Effector CD4-positive, alpha-beta T cell (primary cell): ENCODE data around the gene CSNK1G1.

Experiments
- DNase-seq: peaks from one replicate; pipeline ENCODE4 v3.0.0-alpha.2; 2020

Gene CSNK1G1

DNA sequence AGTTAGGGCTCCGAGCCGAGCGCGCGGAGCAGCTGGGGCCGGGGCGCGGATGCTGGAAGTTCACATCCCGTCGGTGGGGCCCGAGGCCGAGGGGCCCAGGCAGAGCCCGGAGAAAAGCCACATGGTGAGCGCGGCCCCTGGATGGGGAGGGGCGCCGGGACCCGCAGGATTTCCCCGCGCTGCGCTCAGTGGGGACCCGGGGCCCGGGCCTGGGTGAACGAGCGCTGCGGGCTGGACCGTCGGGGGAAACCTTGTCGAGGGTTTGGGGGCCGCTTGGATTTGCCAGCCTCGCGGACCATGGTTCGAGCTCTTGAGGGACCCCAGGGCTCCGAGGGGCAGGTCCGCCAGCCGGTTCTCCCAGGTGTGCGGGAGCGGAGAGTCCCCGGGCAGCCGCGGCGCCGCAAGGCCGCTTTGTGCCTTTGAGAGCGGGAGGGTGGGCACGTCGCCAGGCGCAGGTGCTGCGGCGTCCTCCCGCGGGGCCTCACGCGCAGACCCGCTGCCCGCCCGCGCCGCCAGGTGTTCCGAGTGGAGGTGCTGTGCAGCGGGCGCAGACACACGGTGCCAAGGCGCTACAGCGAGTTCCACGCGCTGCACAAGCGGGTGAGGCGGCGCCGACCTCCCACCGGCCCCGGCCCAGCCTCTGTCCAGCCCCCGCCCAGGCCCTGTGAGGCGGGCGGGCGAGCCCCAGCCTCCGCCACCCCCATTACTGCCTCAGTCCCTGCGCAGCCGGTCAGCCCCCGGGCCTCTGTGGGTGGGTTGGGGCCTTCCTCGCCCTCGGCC is 204.1 kb downstream of the CSNK1G1 start, which contains the start of gene SNX22:
Gene SNX22, plus strand, starts transcription at position 5 of the 780 bp plus-strand sequence. Its CDS starts 45 bp downstream, at position 50.
- no peak for DNase-seq

DNA sequence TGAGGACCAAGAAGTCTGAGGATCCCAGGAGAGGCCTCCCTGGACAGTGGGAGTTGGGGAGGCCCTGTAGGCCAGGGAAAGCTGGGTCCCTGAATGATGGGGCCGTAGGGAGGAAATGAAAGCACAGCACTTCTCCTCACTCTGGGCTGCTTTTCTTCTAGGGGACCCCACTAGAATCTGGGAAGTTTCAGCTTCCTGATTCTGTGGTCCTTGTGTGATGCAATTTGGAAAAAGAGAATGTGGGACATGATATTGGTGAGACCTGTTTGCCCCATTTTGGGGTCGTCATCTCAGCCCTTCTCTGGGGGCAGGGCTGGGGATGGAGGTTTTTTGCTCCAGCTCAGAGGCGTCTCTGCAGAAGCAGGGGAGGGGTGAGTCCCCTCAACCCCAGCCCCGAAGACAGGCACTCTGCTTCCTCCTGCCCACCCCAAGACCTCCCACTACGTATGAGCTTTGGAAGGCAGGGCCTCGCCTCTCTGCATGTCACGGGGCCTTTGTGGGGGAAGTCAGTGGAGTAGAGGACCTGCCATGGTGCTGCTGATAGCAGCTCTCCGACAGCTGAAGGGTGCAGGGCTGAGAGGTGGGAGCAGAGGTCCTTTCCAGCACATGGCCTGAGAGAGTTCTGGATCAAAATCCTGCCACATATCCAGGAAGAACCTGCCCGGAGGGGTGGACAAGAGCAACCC is 205.9 kb downstream of the CSNK1G1 start:
- DNase-seq, result no peak

DNA sequence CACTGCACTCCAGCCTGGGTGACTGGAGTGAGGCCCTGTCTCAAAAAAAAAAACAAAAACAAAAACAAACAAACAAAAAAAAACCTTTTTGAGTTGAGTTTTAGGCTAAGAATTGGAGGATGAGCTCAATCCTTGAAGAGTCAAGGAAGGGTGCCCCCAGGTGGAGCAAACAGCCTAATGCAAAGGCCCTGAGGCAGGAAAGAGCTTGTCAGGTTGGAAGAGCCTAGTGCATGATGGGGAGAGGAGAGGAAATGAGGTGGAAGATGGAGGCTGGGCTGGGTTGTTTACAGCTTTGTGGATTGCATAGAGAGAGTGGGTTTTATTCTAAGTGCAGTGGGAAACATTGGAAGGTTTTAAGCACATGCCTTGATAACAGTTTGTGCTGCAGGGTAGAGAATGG is 206.5 kb downstream of the CSNK1G1 start:
- DNase-seq, result no peak

DNA sequence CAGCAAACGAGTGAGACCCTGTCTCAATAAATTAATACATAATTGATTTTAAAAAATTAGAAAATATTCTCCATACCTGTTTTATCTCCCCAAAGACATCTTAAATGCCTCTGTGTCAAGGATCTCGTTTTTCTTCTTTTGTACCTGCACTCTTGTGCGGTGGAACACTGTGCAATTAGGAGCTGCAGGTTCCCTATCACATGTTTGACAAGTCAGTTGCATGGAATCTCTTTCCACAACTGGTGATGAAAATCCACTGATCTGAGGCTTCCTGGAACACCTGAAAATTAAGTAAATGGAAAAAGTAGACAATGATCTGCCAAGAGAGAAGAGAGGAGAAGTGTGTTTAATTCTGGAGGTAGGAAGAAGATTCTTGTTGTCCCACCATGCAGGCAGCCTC is 207.4 kb downstream of the CSNK1G1 start:
- no peak for DNase-seq

DNA sequence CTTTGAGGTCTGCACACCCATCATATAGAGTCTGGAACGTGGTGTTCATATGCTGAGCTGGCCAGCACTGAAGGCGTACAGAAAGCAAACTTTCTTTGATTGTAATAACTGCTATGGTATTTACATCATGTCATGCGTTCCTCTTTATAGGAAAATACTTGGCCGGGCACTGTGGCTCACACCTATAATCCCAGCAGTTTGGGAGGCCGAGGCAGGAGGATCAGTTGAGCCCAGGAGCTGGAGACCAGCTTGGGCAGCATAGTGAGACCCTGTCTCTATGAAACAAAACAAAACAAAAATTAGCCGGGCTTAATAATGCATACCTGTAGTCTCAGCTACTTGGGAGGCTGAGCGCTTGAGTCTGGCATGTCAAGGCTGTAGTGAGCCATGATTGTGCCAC is 207.8 kb downstream of the CSNK1G1 start:
- DNase-seq, result no peak

DNA sequence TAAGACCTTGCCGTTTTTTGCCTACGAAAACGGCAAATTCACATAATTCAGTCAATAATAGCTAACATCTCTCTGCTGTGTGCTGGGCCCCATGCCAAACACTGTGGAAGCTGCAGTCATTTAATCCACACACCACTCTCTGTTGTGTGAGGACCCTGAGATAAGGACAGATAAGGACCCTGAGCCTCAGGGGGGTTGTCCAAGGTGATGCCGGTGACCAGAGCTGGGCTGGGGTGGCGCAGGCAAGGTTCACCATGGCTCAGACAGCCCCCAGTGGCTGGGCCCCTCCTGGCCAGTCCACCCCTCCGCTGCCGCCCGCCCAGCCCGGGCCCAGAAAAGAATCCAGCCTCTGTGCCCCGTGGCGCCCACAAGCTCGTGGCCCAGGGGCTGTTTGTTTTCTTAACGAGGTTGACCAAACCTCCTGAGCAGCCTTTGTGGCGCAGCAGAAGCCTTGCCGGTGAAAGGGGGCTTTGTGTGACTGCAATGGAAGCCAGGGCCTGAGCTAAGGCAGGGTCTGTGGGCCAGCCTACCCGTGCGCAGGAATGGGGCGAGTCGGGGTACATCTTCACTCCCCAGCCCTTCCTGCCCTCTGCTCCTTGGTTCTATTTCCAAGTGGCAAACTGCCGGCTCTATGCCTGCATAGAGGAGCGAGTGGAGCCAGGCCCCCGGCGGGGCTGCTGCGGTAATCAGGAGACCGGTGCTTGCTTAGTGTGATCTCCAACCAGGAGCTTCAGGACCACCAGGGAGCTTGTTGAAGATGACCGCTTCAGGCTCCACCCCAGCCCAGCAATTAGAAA is 208.9 kb downstream of the CSNK1G1 start:
- no peak for DNase-seq

DNA sequence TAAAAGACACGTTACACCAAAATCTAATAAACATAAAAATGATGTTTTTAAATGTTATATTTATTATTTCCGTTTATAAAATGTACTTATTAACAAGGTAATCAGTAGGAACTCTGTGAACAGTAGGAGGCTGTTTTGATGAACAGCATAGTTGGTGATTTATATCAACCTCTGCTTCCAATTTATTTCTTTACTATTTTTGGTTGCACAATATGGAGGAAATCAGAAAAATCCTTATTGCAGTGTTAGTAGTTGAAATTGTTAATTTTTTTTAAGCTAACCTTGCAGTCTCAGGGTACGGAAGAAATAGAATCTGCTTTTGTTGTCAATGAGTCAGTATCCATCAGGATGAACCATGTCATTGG is 209.5 kb downstream of the CSNK1G1 start:
- DNase-seq, result no peak

DNA sequence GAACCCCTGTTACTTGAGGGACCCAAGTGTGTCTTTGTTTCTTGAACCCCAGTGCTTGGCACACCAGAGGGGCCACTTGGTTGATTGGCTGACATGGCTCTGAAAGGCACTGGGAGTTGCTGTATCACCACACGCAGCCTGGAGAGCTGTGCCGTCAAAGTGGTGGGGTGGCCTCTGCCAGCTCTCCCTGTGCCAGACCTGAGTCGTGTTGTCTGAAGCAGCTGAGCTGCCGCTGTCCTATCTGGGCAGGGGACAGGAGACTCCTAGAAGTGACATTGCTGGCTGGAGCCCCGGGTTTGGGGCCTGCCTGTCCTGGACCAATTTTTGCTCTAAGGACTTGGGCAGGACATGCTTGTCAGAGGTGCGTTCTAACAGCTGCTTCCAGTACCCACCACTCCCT is 209.9 kb downstream of the CSNK1G1 start:
- no peak for DNase-seq

DNA sequence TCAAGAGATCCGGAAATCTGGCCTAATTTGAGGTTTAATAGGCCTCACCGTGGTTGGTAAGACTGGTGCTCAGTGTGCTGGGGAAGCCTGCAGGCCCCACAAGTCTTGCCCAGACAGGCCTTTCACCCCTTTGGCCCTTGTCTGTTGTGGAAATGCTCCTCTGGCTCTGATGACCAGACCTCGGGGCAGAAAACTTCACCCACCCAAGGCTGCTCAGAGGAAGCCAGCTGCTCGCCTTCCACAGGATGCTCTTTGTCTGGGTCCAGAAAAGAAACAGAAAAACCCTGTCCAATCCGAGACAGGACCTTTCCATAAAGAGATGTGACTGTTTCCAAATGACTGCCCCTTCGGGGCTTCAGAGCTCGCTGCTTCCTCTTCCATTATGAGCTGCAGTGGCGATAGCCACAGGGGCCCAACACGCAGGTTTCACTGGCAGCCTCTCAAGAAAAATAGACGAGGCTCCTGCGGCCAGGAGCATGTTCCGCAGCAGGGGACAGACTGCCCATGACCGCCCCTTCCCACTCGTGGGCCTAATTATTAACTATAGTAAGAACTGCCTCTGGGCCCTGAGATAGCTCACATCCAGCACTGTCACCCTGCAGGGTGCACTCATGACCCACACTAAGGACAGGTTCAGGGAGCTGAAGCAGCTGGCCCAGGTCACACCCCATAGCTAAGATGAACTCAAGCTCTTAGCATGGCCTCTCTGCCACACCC is 211.2 kb downstream of the CSNK1G1 start:
- no peak for DNase-seq

DNA sequence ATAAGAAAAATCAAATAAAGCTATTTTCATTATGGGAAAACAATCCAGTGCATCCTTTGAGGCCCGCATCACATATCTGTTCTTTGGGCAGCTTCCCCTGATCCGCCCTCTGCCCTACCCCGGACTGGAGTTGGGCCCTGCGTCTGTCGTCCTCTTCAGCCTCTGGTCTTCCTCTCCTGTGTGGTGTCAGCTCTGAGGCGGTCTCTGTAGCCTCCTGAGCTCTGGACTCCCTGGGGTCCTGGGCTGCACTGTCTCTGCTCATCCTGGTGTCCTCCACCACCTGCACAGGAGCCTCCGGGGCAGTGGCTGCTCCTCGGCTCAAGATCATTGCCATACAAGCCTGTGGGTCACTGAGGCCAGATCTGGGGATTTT is 211.8 kb downstream of the CSNK1G1 start:
- DNase-seq, result no peak

DNA sequence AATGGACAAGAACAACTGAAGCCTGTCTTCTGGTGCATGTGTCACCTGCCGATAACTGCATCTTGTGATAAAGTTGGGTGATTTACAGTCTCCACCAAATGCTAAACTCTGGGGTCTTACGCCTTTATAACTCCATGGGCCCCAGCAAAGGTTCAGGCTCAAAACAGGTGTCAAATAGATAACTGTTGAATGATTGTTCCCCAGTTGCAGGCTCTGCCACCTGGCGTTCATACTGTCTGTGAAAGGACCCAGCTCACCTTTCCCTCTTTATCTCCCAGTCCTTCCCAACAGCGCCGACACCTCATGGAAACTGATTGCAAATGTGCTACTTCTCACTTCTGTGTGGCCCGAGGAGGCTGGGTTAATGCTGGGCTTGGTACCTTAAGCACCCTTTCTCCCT is 212.7 kb downstream of the CSNK1G1 start:
- DNase-seq, result no peak

DNA sequence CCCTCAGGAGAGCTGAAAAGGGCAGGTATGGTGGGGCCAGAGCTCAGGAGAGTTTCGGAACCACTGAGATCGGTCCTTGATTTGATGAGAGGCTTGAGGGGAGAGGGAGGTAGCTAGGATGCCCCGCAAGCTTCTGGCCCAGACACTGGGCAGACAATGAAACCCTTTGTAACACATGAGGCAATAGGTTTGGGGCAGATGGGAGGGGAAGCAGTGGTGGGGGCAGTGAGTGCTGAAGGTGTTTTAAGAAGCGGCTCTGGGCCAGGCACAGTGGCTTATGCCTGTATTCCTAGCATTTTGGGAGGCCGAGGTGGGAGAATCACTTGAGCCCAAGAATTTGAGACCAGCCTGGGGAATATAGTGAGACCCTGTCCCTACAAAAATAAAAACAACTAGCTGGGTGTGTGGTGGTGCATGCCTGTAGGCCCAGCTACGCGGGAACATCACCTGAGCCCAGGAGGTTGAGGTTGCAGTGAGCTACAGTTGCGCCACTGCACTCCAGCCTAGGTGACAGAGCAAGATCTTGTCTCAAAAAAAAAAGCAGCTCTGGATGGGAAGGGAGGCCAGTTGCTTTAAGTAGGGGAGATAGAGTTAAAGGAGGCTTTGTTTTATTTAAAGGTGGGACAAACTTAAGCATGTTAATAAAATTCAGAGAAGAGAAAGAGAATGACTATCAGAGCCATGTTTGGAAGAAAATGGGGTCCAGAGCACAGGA is 214.0 kb downstream of the CSNK1G1 start:
- no peak for DNase-seq

DNA sequence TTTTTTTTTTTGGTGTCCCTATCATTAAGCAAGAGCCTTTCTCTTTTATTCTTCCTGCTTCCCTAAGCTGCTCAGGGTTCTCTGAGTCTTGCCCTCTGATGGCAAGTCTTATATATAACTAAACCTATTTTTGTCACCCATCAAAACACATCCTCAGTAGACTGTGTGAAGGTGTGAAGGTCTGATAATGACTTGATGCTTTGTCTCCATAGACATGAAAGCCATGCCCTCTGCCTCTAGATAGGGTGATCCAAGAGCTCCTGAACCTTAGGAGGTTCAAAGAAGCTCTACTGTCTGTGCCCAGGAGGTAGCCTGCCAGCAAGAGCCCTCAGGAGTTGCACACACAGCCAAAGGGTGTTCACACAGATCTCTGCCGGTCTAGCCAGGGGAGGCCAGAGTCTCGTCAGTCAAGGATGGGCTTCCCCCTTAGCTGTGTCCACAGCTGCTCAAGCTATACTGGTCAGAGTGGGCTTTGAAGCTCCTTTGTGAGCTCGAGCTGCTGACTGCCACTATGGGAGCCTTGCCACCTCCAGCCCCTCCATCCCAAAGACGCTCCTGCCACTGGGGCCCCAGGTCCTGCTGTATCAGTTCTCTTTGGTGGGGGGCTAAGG is 217.5 kb downstream of the CSNK1G1 start:
- DNase-seq, result no peak

DNA sequence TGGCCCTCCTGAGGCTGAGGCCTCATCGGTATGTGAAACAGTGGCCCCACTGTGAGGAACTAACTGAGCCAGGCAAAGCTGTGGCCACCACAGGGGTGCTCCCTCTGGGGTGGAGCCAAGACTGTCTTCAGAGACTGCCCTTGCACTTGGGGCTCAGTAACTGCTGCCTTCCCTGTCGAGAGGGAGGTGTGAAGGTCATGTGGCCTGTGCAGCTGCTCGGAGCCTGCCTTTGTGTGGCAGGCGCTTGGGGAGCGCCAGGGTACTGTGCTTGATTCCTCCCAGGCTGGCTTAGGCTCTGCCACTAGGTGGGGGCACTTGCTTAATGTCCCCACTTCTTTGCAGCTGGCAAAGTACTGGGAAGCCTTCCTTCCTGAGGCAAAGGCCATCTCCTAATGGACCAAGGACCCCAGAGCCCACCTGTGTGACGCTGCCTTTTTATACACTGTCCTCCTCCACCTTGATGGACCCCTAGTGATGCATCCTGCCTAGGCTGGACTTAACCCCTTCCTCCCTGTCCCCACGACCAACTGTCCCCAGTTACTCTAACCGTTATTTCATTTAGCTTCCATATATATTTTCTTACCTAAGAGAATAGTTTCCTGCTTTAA is 218.6 kb downstream of the CSNK1G1 start:
- DNase-seq, result no peak

DNA sequence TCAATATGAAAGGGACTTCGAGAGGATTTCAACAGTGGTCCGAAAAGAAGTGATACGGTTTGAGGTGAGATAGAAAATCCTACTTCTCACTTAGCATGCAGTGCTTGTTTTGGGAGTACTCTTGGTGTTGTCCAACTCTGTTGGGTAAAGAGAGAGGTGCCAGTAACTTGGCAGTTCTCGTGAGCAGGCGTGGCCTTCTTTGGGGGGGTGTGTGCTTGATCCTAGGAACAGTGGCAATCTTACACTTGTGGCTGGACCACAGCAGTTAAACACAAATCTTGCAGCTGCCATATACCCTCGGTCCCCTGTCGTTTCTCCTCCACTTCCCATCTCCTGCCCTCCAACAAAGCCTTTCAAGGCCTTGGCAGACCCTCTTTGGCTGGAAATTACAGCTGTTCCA is 219.6 kb downstream of the CSNK1G1 start:
- DNase-seq, result no peak

DNA sequence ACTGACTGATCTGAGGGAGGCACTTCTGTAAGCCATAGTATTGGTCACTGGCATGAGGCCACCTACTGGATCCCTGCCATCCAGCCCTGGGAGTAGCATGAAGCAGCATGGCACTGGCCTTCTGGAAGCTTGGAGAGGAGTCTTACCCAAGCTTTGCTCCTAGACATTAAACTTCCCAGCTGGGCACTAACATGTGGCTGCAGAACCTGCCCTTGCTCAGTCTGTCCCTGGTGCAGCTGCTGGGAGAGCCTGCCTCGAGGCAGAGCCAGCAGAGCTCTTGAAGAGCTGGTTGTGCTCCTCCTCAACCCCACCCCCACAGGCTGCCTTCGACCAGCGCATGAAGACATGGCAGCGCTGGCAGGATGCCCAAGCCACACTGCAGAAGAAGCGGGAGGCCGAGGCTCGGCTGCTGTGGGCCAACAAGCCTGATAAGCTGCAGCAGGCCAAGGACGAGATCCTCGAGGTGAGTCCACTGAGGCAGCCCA is 221.6 kb downstream of the CSNK1G1 start:
- no peak for DNase-seq

DNA sequence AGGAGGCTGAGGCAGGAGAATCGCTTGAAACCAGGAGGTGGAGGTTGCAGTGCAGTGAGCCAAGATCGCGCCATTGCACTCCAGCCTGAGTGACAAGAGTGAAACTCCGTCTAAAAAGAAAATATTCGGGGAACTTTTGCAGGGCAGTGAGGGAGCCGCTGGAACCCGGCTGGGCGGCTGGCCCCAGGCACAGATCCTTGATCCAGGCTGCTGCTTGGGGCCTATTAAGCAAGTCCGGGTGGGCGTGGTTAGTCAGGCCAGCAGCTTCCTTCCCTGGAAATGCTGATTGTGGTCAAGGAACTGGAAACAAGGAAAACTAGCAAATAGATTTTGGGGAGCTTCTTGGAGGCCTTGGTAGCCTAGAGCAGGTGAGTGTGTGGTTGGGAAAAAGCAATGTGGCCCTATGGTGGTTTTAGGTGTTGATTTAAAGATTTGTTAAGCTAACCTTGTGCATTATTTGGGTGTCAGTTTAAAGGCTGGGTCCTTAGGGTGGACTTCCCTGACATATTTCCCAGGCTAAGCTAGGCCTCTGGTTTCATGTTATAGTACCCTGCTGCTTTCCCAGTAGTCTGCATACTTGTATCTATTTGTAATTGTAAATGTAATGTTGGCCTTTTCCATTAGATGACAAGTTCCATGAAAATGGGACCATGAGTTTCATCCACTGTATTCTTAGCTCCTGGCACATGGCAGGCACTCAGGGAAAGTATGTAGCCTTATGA is 222.2 kb downstream of the CSNK1G1 start:
- no peak for DNase-seq

DNA sequence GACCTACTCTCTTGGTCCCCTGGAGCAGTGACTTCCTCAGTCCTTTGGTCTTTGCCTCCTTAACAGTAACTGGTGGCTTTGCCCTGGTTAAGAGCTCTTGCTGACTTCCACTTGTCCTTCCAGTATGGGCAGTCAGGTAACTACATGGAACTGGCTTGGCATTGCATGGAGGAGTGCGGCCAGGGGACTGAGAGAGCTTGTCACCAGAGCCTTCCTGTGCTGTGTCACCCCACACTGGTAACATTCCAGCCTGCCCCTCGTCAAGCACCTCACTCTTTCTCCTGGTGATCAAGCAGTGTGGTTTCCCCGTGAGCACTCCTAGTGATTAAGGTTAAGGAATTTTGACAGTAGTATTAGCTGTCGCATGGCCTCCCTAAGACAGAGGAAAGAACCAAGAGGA is 223.8 kb downstream of the CSNK1G1 start:
- no peak for DNase-seq

DNA sequence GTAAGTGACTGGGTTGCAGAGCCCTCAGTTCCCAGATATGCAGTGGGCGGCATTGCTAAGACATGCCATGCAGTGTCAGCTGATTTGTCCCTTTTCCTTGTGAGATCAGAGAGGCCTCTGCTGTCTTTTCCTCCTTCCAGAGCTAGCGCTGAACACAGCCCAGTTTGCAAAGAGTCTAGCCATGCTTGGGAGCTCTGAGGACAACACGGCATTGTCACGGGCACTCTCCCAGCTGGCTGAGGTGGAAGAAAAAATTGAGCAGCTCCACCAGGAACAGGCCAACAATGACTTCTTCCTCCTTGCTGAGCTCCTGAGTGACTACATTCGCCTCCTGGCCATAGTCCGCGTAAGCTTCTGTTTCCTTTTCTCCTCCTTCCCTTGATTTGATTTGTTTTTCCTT is 224.4 kb downstream of the CSNK1G1 start:
- DNase-seq, result no peak

DNA sequence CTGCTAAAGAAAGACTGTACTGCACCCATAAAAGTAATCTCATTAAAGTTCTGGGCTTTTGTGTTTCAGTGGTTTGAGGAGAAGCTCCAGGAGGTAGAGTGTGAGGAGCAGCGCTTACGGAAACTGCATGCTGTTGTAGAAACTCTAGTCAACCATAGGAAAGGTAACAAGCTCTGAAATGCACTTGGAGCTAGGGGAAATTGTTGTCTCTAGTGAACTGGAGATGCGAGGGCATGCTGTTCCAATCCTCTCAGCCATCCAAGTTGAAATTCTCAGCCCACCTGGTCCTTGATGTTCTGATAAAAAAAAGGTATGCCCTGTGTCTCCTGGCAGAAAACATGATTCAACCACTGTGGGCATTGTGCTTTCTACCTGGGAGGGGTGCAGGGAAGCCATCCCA is 225.8 kb downstream of the CSNK1G1 start:
- DNase-seq, result no peak
